IMR-90 (cell line): ENCODE results near the gene MPP2. TPM values are rescaled to one million over a fixed set of nuclear protein-coding genes. Genes with fewer than 3 reads are reported as not detected.
"Not testable (repeated sequence)": the region's sequence is repeated elsewhere in the genome, so short reads cannot be mapped to it uniquely, and the experiment has no call there.

Experiments used
- ATAC-seq: fragments of 200-7000 bp; cut with Tn5 transposase; 2 replicates; pipeline ENCODE4 v1.9.1; 2020; ENCODE audit warnings: low read depth, mild to moderate bottlenecking, moderate library complexity
- BruUV-seq: library from RNA; stranded (reverse); fragments of 400-500 nt; replicated peaks from 2 replicates; lab custom pipeline; 2021; lab: Mats Ljungman, UMichigan
- CTCF ChIA-PET: fragments of 300-600 bp; formaldehyde crosslinking; extraction: SDS; loops from one replicate; lab custom pipeline; 2021; ENCODE audit warnings: antibody characterized with exemption; lab: Yijun Ruan, JAX
- POLR2A ChIA-PET: fragments of 300-600 bp; sonication (Branson Sonifier 250); formaldehyde crosslinking; loops from one replicate; lab custom pipeline; 2022; ENCODE audit warnings: antibody characterized with exemption; ENCODE audit not compliant: unreplicated experiment; lab: Charles Lee
- DNase-seq: peaks from one replicate; pipeline ENCODE4 v3.0.0; 2013
- H2AFZ ChIP-seq: replicated peaks from 2 replicates; pipeline ENCODE3; 2013; ENCODE audit warnings: low read length, mild to moderate bottlenecking; ENCODE audit not compliant: poor library complexity
- H2AK5ac ChIP-seq: 2 replicates; pipeline ENCODE4 v1.6.1; 2013; ENCODE audit warnings: low read depth, low read length, inconsistent platforms
- H2AK9ac ChIP-seq: replicated peaks from 2 replicates; pipeline ENCODE3; 2013; ENCODE audit warnings: mild to moderate bottlenecking, low read depth, low read length, moderate library complexity; ENCODE audit not compliant: poor library complexity
- H2BK120ac ChIP-seq: 2 replicates; pipeline ENCODE4 v1.6.1; 2013; ENCODE audit warnings: low read depth, low read length, inconsistent platforms
- H2BK15ac ChIP-seq: 3 replicates; pipeline ENCODE4 v1.6.1; 2013; ENCODE audit warnings: low read depth, low read length, inconsistent platforms
- H2BK20ac ChIP-seq: 2 replicates; pipeline ENCODE4 v1.6.1; 2013; ENCODE audit warnings: low read depth, mild to moderate bottlenecking, inconsistent platforms, low read length, moderate library complexity
- H2BK5ac ChIP-seq: 2 replicates; pipeline ENCODE4 v1.6.1; 2013; ENCODE audit warnings: mild to moderate bottlenecking, low read depth, low read length, inconsistent platforms; ENCODE audit not compliant: poor library complexity, severe bottlenecking
- H3K14ac ChIP-seq: replicated peaks from 2 replicates; pipeline ENCODE4 v1.6.1; 2013; ENCODE audit warnings: low read depth, low read length, inconsistent platforms
- H3K18ac ChIP-seq: 2 replicates; pipeline ENCODE4 v1.6.1; 2013; ENCODE audit warnings: low read depth, low read length, control low read depth
- H3K23ac ChIP-seq: 2 replicates; pipeline ENCODE4 v1.6.1; 2013; ENCODE audit warnings: low read depth, low read length, inconsistent platforms
- H3K27ac ChIP-seq: 2 replicates; pipeline ENCODE4 v1.5.1; 2013; ENCODE audit warnings: mild to moderate bottlenecking, control low read depth, low read length; ENCODE audit not compliant: insufficient read depth
- H3K27me3 ChIP-seq: 2 replicates; pipeline ENCODE4 v1.6.1; 2013; ENCODE audit warnings: low read length; ENCODE audit not compliant: control insufficient read depth, insufficient read depth
- H3K36me3 ChIP-seq: 2 replicates; pipeline ENCODE4 v1.6.1; 2013; ENCODE audit warnings: low read length, mixed read lengths; ENCODE audit not compliant: control insufficient read depth, insufficient read depth
- H3K4ac ChIP-seq: 2 replicates; pipeline ENCODE4 v1.6.1; 2013; ENCODE audit warnings: low read depth, low read length, inconsistent platforms
- H3K4me1 ChIP-seq: 2 replicates; pipeline ENCODE4 v1.6.1; 2013; ENCODE audit warnings: low read length, mixed read lengths; ENCODE audit not compliant: control insufficient read depth, insufficient read depth
- H3K4me2 ChIP-seq: 2 replicates; pipeline ENCODE4 v1.6.1; 2013; ENCODE audit warnings: low read depth, mild to moderate bottlenecking, control low read depth, low read length, moderate library complexity
- H3K4me3 ChIP-seq: 2 replicates; pipeline ENCODE4 v1.5.1; 2013; ENCODE audit warnings: low read depth, mild to moderate bottlenecking, control low read depth, low read length, moderate library complexity; ENCODE audit not compliant: insufficient read depth
- H3K56ac ChIP-seq: 2 replicates; pipeline ENCODE4 v1.6.1; 2013; ENCODE audit warnings: low read length, inconsistent platforms; ENCODE audit not compliant: insufficient read depth; ENCODE audit errors: extremely low read depth
- H3K79me1 ChIP-seq, 2 experiments: 2 replicates each; pipeline ENCODE4 v1.6.1; 2013; ENCODE audit warnings: low read length in 2 of 2, inconsistent platforms in 1 of 2, low read depth in 1 of 2
- H3K9ac ChIP-seq: 2 replicates; pipeline ENCODE4 v1.6.1; 2013; ENCODE audit warnings: low read depth, low read length, control low read depth
- H3K9me1 ChIP-seq: 2 replicates; pipeline ENCODE4 v1.6.1; 2013; ENCODE audit warnings: low read length, inconsistent platforms; ENCODE audit not compliant: insufficient read depth
- H3K9me3 ChIP-seq: 2 replicates; pipeline ENCODE4 v1.6.1; 2013; ENCODE audit warnings: low read length; ENCODE audit not compliant: control insufficient read depth, insufficient read depth
- H4K20me1 ChIP-seq: 2 replicates; pipeline ENCODE4 v1.6.1; 2013; ENCODE audit warnings: low read length, inconsistent platforms; ENCODE audit not compliant: insufficient read depth
- H4K5ac ChIP-seq: 2 replicates; pipeline ENCODE4 v1.6.1; 2013; ENCODE audit warnings: mild to moderate bottlenecking, low read depth, low read length, control low read depth
- H4K8ac ChIP-seq, 2 experiments: 2 replicates each; pipeline ENCODE4 v1.6.1; 2013; ENCODE audit warnings: low read depth in 2 of 2, low read length in 2 of 2, control low read depth in 1 of 2, inconsistent platforms in 1 of 2
- H4K91ac ChIP-seq: 2 replicates; pipeline ENCODE4 v1.6.1; 2013; ENCODE audit warnings: low read depth, low read length, inconsistent platforms; ENCODE audit not compliant: insufficient read depth
- WGBS, 2 experiments: methylation state at CpG; one replicate each; pipeline versions ENCODE4 v1.1.5 to v1.1.7; 2013; ENCODE audit warnings: missing lambda C conversion rate in 2 of 2; ENCODE audit not compliant: insufficient read length in 1 of 2; ENCODE audit errors: extremely low coverage in 2 of 2; 5-methylcytosine and 5-hydroxymethylcytosine counted together
- dilution Hi-C: fragments of 300-500 bp; cut with HindIII; formaldehyde crosslinking; loops from one replicate; pipeline ENCODE4 v1.14.3; 2018; ENCODE audit warnings: low sequenced_read_pairs; ENCODE audit not compliant: unreplicated experiment
- in situ Hi-C: fragments of 300-500 bp; cut with MboI; formaldehyde crosslinking; loops from 3 replicates; pipeline ENCODE4 v1.14.3; 2019; ENCODE audit warnings: low sequenced_read_pairs, inconsistent platforms, mixed read lengths
- intact Hi-C: fragments of 100-400 bp; cut with micrococcal nuclease; formaldehyde crosslinking; loops from 2 replicates; pipeline ENCODE4 v1.10.0; 2022
- polyA plus RNA-seq, 3 experiments: library from polyadenylated mRNA; depleted of rRNA; stranded (reverse); fragments of >200 nt; gene quantifications; 2 replicates each; pipeline ENCODE4 v1.2.3, GENCODE V29; 2012; ENCODE audit warnings: low replicate concordance in 1 of 3
- total RNA-seq: library from RNA; depleted of rRNA; stranded (reverse); fragments of >200 nt; gene quantifications from 2 replicates; pipeline ENCODE4 v1.2.3, GENCODE V29; 2012

Gene MPP2
- total and polyA plus RNA-seq, 2 of the 4 experiments (the other 2 are of a cell fraction): 3.2 to 3.8 TPM

DNA sequence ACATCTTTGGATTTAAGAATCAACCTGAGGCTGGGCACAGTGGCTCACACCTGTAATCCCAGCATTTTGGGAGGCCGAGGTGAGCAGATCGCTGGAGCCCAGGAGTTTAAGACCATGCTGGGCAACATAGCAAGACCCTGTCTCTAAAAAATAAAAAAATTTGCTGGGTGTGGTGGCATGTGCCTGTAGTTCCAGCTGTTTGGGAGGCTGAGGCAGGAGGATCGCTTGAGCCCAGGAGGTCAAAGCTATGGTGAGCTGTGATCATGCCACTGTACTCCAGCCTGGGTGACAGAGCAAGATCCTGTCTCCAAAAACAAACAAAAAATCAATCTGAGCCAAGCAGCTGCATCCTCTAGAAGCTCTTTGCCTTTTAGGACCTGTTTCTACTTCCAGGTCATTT is 32.1 kb upstream of the MPP2 start:
- H2BK20ac ChIP-seq, H3K79me1 ChIP-seq, H3K23ac ChIP-seq, ATAC-seq, H3K9me3 ChIP-seq, H3K27ac ChIP-seq, H2AK5ac ChIP-seq, H3K4me2 ChIP-seq, H2AK9ac ChIP-seq, H3K4me3 ChIP-seq, H4K20me1 ChIP-seq, H3K4me1 ChIP-seq, H3K14ac ChIP-seq, H2BK5ac ChIP-seq, H3K56ac ChIP-seq, H2AFZ ChIP-seq, intact Hi-C loops, dilution Hi-C loops, H3K4ac ChIP-seq, H4K5ac ChIP-seq, H2BK120ac ChIP-seq, DNase-seq, H2BK15ac ChIP-seq, BruUV-seq, H3K36me3 ChIP-seq, H3K9ac ChIP-seq, H4K91ac ChIP-seq, H4K8ac ChIP-seq, POLR2A ChIA-PET, H3K9me1 ChIP-seq, H3K18ac ChIP-seq, CTCF ChIA-PET, in situ Hi-C loops: not testable (repeated sequence)
- H3K27me3 ChIP-seq: peaks cover 39% of the 10 kb centered on the region
- no CpG with 5 or more reads among the region's 3 CpGs for WGBS, 2 experiments
